HG02981 (cell line): Measurements from ENCODE around the gene CDH3.

ENCODE experiments used
- ATAC-seq: cut with Tn5 transposase; IDR thresholded peaks from one replicate; pipeline ENCODE4 v1.9.1; 2021; ENCODE audit warnings: mild to moderate bottlenecking, moderate library complexity; ENCODE audit not compliant: unreplicated experiment

Gene CDH3

GRCh38 chr16:68646953-68647659 lies 2.0 kb downstream of the CDH3 start:
- ATAC-seq = no peak

GRCh38 chr16:68651136-68651535 lies 6.0 kb downstream of the CDH3 start:
- ATAC-seq = no peak

- no peak for ATAC-seq
Observed at GRCh38 chr16:68652659-68653058, 7.5 kb downstream of the CDH3 start.

GRCh38 chr16:68655806-68656205 lies 10.7 kb downstream of the CDH3 start:
- ATAC-seq = no peak

GRCh38 chr16:68656751-68657150 lies 11.6 kb downstream of the CDH3 start:
- no peak for ATAC-seq

- ATAC-seq = no peak
Observed at GRCh38 chr16:68658341-68658973, 13.3 kb downstream of the CDH3 start.

- ATAC-seq = no peak
Observed at GRCh38 chr16:68658974-68659360, 13.9 kb downstream of the CDH3 start.

- ATAC-seq = no peak
Observed at GRCh38 chr16:68659412-68660358, 14.6 kb downstream of the CDH3 start.

- ATAC-seq = no peak
Observed at GRCh38 chr16:68660359-68660795, 15.3 kb downstream of the CDH3 start.

- no peak for ATAC-seq
Observed at GRCh38 chr16:68662035-68662434, 16.9 kb downstream of the CDH3 start.

- ATAC-seq = no peak
Observed at GRCh38 chr16:68664297-68664696, 19.2 kb downstream of the CDH3 start.

GRCh38 chr16:68665501-68665900 lies 20.4 kb downstream of the CDH3 start:
- ATAC-seq = no peak

GRCh38 chr16:68668266-68668665 lies 23.2 kb downstream of the CDH3 start:
- ATAC-seq = no peak

GRCh38 chr16:68676113-68676860 lies 31.2 kb downstream of the CDH3 start:
- no peak for ATAC-seq

- ATAC-seq = no peak
Observed at GRCh38 chr16:68681038-68681437, 35.9 kb downstream of the CDH3 start.

- ATAC-seq = no peak
Observed at GRCh38 chr16:68685685-68686478, 40.8 kb downstream of the CDH3 start.

GRCh38 chr16:68686905-68687304 lies 41.8 kb downstream of the CDH3 start:
- no peak for ATAC-seq

GRCh38 chr16:68689921-68690320 lies 44.8 kb downstream of the CDH3 start:
- no peak for ATAC-seq

- no peak for ATAC-seq
Observed at GRCh38 chr16:68695575-68695974, 50.5 kb downstream of the CDH3 start.

- ATAC-seq = no peak
Observed at GRCh38 chr16:68696514-68696913, 51.4 kb downstream of the CDH3 start.
